Endothelial cell of umbilical vein (primary cell): ENCODE data around the gene NUDT9. TPM values are rescaled to one million over a fixed set of nuclear protein-coding genes. Genes with fewer than 3 reads are reported as not detected.
"Not testable (repeated sequence)": the region's sequence is repeated elsewhere in the genome, so short reads cannot be mapped to it uniquely, and the experiment has no call there.

Source experiments
- BruUV-seq: library from RNA; stranded (reverse); fragments of 400-500 nt; replicated peaks from 2 replicates; lab custom pipeline; 2021; lab: Mats Ljungman, UMichigan
- CTCF ChIA-PET: fragments of 300-600, 350-600 bp; sonication (Branson Sonifier 250); formaldehyde crosslinking; loops from one replicate; lab custom pipeline; 2021; ENCODE audit warnings: antibody characterized with exemption, inconsistent platforms; lab: Charles Lee
- POLR2A ChIA-PET: fragments of 300-600, 350-600 bp; sonication (Branson Sonifier 250); formaldehyde crosslinking; loops from one replicate; lab custom pipeline; 2021; ENCODE audit warnings: antibody characterized with exemption, inconsistent platforms; lab: Charles Lee
- DNase-seq: peaks from one replicate; pipeline ENCODE4 v3.0.0-alpha.2; 2011; ENCODE audit warnings: low read depth, low spot score
- FAIRE-seq: peaks from 2 replicates; lab custom pipeline; 2011; peaks lifted over from hg19 to GRCh38; lab: Jason Lieb, UNC
- H2AFZ ChIP-seq: 2 replicates; pipeline ENCODE4 v1.6.0; 2012; ENCODE audit warnings: low read depth, low read length, control low read depth, inconsistent platforms
- H3K27ac ChIP-seq: 2 replicates; pipeline ENCODE4 v1.5.1; 2011; ENCODE audit warnings: low read depth, mild to moderate bottlenecking, control low read depth, low read length, moderate library complexity; ENCODE audit not compliant: insufficient read depth
- H3K27me3 ChIP-seq, 2 experiments: 2 replicates each; pipeline versions ENCODE4 v1.6.0 to v1.6.1; 2011; ENCODE audit warnings: low read length in 2 of 2, mixed read lengths in 1 of 2; ENCODE audit not compliant: control insufficient read depth in 2 of 2, insufficient read depth in 2 of 2
- H3K36me3 ChIP-seq, 2 experiments: 2 replicates in 1 of 2; 3 replicates in 1 of 2; pipeline ENCODE4 v1.5.1; 2011; ENCODE audit warnings: low read length in 2 of 2, mild to moderate bottlenecking in 1 of 2, moderate library complexity in 1 of 2; ENCODE audit not compliant: control insufficient read depth in 2 of 2, insufficient read depth in 2 of 2; ENCODE audit errors: extremely low read depth in 1 of 2
- H3K4me1 ChIP-seq: 3 replicates; pipeline ENCODE4 v1.5.1; 2011; ENCODE audit warnings: mild to moderate bottlenecking, low read length; ENCODE audit not compliant: control insufficient read depth, insufficient read depth; ENCODE audit errors: extremely low read depth
- H3K4me2 ChIP-seq: 2 replicates; pipeline ENCODE4 v1.6.1; 2011; ENCODE audit warnings: low read length, control low read depth, mixed read lengths; ENCODE audit not compliant: insufficient read depth
- H3K4me3 ChIP-seq, 3 experiments: fragments of 200-600 bp in 1 of 3; sonication (generic), shearing (Covaris generic) in 1 of 3; replicated peaks in 1 of 3; 2 replicates each; pipeline ENCODE4 v1.5.1; 2011 to 2016; ENCODE audit warnings: control low read depth in 3 of 3, low read length in 3 of 3, mild to moderate bottlenecking in 2 of 3, inconsistent platforms in 1 of 3, low read depth in 1 of 3, moderate library complexity in 1 of 3; ENCODE audit not compliant: insufficient read depth in 1 of 3
- H3K79me2 ChIP-seq: 2 replicates; pipeline ENCODE4 v1.6.0; 2012; ENCODE audit warnings: low read length, inconsistent platforms; ENCODE audit not compliant: control insufficient read depth, insufficient read depth
- H3K9ac ChIP-seq: replicated peaks from 2 replicates; pipeline ENCODE3; 2011; ENCODE audit warnings: low read length, control low read depth; ENCODE audit not compliant: insufficient read depth; ENCODE audit errors: extremely low read depth
- H3K9me1 ChIP-seq: replicated peaks from 3 replicates; pipeline ENCODE4 v1.6.0; 2011; ENCODE audit warnings: mild to moderate bottlenecking, low read length; ENCODE audit not compliant: control insufficient read depth, insufficient read depth; ENCODE audit errors: extremely low read depth
- H3K9me3 ChIP-seq: replicated peaks from 2 replicates; pipeline ENCODE4 v1.5.1; 2012; ENCODE audit warnings: low read length, inconsistent platforms; ENCODE audit not compliant: control insufficient read depth, insufficient read depth
- H4K20me1 ChIP-seq: replicated peaks from 2 replicates; pipeline ENCODE3; 2011; ENCODE audit warnings: mild to moderate bottlenecking, low read length; ENCODE audit not compliant: control insufficient read depth, insufficient read depth; ENCODE audit errors: extremely low read depth
- EZH2 ChIP-seq: IDR thresholded peaks from 2 replicates; pipeline ENCODE4 v1.6.1; 2012; ENCODE audit warnings: borderline replicate concordance, low read depth, mild to moderate bottlenecking, moderate library complexity, low read length, inconsistent platforms; ENCODE audit not compliant: severe bottlenecking
- GATA2 ChIP-seq: IDR thresholded peaks from 2 replicates; pipeline ENCODE4 v1.7.0; 2011; ENCODE audit warnings: low read depth, mild to moderate bottlenecking, moderate library complexity, mixed read lengths, low read length; ENCODE audit not compliant: insufficient read length, insufficient read depth
- POLR2AphosphoS5 ChIP-seq: IDR thresholded peaks from 2 replicates; pipeline ENCODE4 v1.6.1; 2012; ENCODE audit warnings: low read depth, mild to moderate bottlenecking, control low read depth, low read length, moderate library complexity; ENCODE audit not compliant: insufficient read depth
- dilution Hi-C: fragments of 300-500 bp; cut with MboI; formaldehyde crosslinking; loops from one replicate; pipeline ENCODE4 v1.15.0; 2019; ENCODE audit warnings: low sequenced_read_pairs; ENCODE audit not compliant: extremely low pct_ligation_motif_present
- intact Hi-C: fragments of 100-400 bp; cut with micrococcal nuclease; formaldehyde crosslinking; loops from one replicate; pipeline ENCODE4 v1.10.0; 2022
- polyA plus RNA-seq, 4 experiments: library from polyadenylated mRNA; depleted of rRNA in 3 of 4; stranded (reverse) in 3 of 4; unstranded in 1 of 4; fragments of >200 nt; gene quantifications; 2 replicates each; pipeline versions ENCODE4 v1.2.1 to v1.2.3, GENCODE V29; 2011 to 2012; ENCODE audit warnings: missing spikeins in 1 of 4
- total RNA-seq: library from RNA; stranded (reverse); gene quantifications from 2 replicates; pipeline ENCODE4 v1.2.3, GENCODE V29; 2021

Gene NUDT9
- total and polyA plus RNA-seq, 2 donors (not counting 3 experiments of a cell fraction or from before 2014, with no cell fraction given), result 15.3 to 25.0 TPM

GRCh38 chr4:87382931-87383330, 39.4 kb upstream of the NUDT9 start:
- POLR2A ChIA-PET, result no interaction called here
- no peak overlapping the region for H3K9ac ChIP-seq
- no peaks in the 10 kb centered on the region for H3K36me3 ChIP-seq
- peaks cover 4% of the 10 kb centered on the region for H3K79me2 ChIP-seq
- H3K9me3 ChIP-seq, result no peaks in the 10 kb centered on the region
- FAIRE-seq (no peak), DNase-seq (no peak)
- H3K4me2 ChIP-seq, result no peak overlapping the region
- no TSS peak for BruUV-seq
- H4K20me1 ChIP-seq, result no peaks in the 10 kb centered on the region
- H3K27me3 ChIP-seq, result no peaks in the 10 kb centered on the region
- CTCF ChIA-PET, result interaction anchor here (1.3 kb wide), 2 partner anchors 29 to 84 kb away, joined by 3 to 5 read pairs; no protein-coding TSS in a partner anchor
- intact Hi-C loops, result no loop called here
- no peak overlapping the region for H3K27ac ChIP-seq
- H3K4me1 ChIP-seq, result no peaks in the 10 kb centered on the region
- no peak for TF ChIP-seq EZH2
- TF ChIP-seq POLR2AphosphoS5, result no peak
- no peak for TF ChIP-seq GATA2
- H3K9me1 ChIP-seq, result no peaks in the 10 kb centered on the region
- no peak overlapping the region for H3K4me3 ChIP-seq
- H2AFZ ChIP-seq, result no peak overlapping the region
- dilution Hi-C loops, result no loop called here

- FAIRE-seq, H3K27ac ChIP-seq, POLR2A ChIA-PET, DNase-seq, H3K4me1 ChIP-seq, H3K9me1 ChIP-seq, H3K27me3 ChIP-seq, H3K9me3 ChIP-seq, H3K4me3 ChIP-seq, intact Hi-C loops, H3K36me3 ChIP-seq, dilution Hi-C loops, H3K4me2 ChIP-seq, H3K79me2 ChIP-seq, H3K9ac ChIP-seq, H2AFZ ChIP-seq, BruUV-seq, H4K20me1 ChIP-seq: not testable (repeated sequence)
- CTCF ChIA-PET, result interaction anchor here (1.4 kb wide), 1 partner anchor 9 kb away, joined by 5 read pairs; no protein-coding TSS in a partner anchor
Measured at GRCh38 chr4:87384466-87385132, 37.8 kb upstream of the NUDT9 start.
